Heart left ventricle (tissue), 13 donors: Measurements from ENCODE around the gene DEPDC1B.

ENCODE experiments used
- POLR2A ChIP-seq, 2 donors: fragments of 450-650 bp; IDR thresholded peaks; one replicate each; pipeline ENCODE4 v1.6.1; 2017; ENCODE audit warnings: antibody characterized with exemption in 2 of 2, mild to moderate bottlenecking in 2 of 2, moderate library complexity in 2 of 2
- TF ChIP-seq, protein P1 (sequence below), 12 donors: fragments of 200-600 bp; sonication (generic) in 4 of 12; IDR thresholded peaks; one replicate each; pipeline versions ENCODE4 v1.5.0 to v1.8.0; 2018 to 2022; ENCODE audit warnings: antibody characterized with exemption in 12 of 12, mild to moderate bottlenecking in 5 of 12
- donor health status: ischemic (EF 13 %, LVEDD 7.1; RV severe dilation, severe dysfunction).
- donor health status: DM: no; HTN: yes; CAD: no.
- donor health status: DM: no; HTN: no; CAD: no.
- donor health status: ischemic (EF 25% LVEDD 6.9; RV normal size, moderate dysfunction).
- donor health status: ischemic (EF 25% LVEDD 5.7; RV mildly dilated, moderate dysfunction).
- donor health status: ischemic (EF 35%, LVEDD 5.7; RV mildly dilated, moderate dysfunction).
- donor health status: nonischemic (EF 11% LVEDD 7.7; RV severe dilation, severe dysfunction).
- donor health status: DM: yes; HTN: yes; CAD: no.
- donor health status: PGD.
- donor health status: ischemic (EF 29% LVEDD 5.4; RV normal size, mild dysfunction).
- donor health status: nonischemic (EF 23%, LVEDD 6.1; RV moderate dilation, normal function).

DNA sequence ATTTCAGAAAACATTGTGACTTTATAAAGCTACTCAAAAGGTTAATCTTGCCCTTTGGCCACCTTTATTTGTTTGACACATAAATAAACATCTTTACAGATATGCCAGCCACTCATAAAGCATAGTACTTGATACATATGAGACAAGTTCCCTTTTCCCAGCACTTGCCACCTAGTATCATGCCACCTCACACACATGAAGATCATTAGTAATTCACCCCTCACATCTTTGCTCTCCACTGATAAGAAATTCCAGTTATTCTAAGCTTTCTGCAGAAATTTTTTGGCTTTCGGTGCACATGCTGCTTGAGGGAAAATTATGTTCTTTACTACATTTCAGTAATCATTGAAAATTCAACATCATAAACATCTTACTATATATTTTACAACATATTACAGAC lies 59.1 kb downstream of the DEPDC1B start:
- TF ChIP-seq, protein P1, sequence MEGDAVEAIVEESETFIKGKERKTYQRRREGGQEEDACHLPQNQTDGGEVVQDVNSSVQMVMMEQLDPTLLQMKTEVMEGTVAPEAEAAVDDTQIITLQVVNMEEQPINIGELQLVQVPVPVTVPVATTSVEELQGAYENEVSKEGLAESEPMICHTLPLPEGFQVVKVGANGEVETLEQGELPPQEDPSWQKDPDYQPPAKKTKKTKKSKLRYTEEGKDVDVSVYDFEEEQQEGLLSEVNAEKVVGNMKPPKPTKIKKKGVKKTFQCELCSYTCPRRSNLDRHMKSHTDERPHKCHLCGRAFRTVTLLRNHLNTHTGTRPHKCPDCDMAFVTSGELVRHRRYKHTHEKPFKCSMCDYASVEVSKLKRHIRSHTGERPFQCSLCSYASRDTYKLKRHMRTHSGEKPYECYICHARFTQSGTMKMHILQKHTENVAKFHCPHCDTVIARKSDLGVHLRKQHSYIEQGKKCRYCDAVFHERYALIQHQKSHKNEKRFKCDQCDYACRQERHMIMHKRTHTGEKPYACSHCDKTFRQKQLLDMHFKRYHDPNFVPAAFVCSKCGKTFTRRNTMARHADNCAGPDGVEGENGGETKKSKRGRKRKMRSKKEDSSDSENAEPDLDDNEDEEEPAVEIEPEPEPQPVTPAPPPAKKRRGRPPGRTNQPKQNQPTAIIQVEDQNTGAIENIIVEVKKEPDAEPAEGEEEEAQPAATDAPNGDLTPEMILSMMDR (IDR thresholded peaks at IDR 0.05), result no peak
- no peak for TF ChIP-seq POLR2A (IDR thresholded peaks at IDR 0.05)
